NK-92 treated with Interleukin-12 subunit alpha and Interleukin-12 subunit beta, amount 100 ng/mL, for 24 hours (cell line): ENCODE measurements around the gene CLHC1.
"Not testable (repeated sequence)": the region's sequence is repeated elsewhere in the genome, so short reads cannot be mapped to it uniquely, and the experiment has no call there.

ENCODE experiments used
- DNase-seq: peaks from one replicate; lab custom pipeline; 2025; lab: John Stamatoyannopoulos, UW

Gene CLHC1

GRCh38 chr2:55232084-55232862 is at the start of gene CLHC1, which contains the start of gene RPS27A:
Gene CLHC1 (minus strand): TSS chr2:55232293. CDS start chr2:55222411, 9,882 bp downstream.
Gene RPS27A (plus strand): TSS chr2:55232688. CDS start chr2:55232825, 137 bp downstream.
- DNase-seq = peak; percentile 70

GRCh38 chr2:55280851-55281546 is 48.9 kb upstream of the CLHC1 start:
- not testable (repeated sequence) for DNase-seq

- not testable (repeated sequence) for DNase-seq
Measured at GRCh38 chr2:55279859-55280424, 47.8 kb upstream of the CLHC1 start.

- not testable (repeated sequence) for DNase-seq
Measured at GRCh38 chr2:55279214-55279835, 47.2 kb upstream of the CLHC1 start.

GRCh38 chr2:55277310-55277709 is 45.2 kb upstream of the CLHC1 start:
- DNase-seq = no peak

GRCh38 chr2:55274346-55274745 is 42.3 kb upstream of the CLHC1 start:
- DNase-seq = not testable (repeated sequence)

- no peak for DNase-seq
Measured at GRCh38 chr2:55269645-55269990, 37.5 kb upstream of the CLHC1 start.

- DNase-seq = peak; percentile 86
Measured at GRCh38 chr2:55268907-55269644, 37.0 kb upstream of the CLHC1 start, which contains the start of gene MTIF2. Gene MTIF2 (minus strand): TSS chr2:55269231. CDS start chr2:55263858, 5,373 bp downstream.

- no peak for DNase-seq
Measured at GRCh38 chr2:55268288-55268906, 36.3 kb upstream of the CLHC1 start.

- DNase-seq = not testable (repeated sequence)
Measured at GRCh38 chr2:55259586-55259985, 27.5 kb upstream of the CLHC1 start.

- no peak for DNase-seq
Measured at GRCh38 chr2:55252832-55253231, 20.7 kb upstream of the CLHC1 start.

- DNase-seq = no peak
Measured at GRCh38 chr2:55247025-55247424, 14.9 kb upstream of the CLHC1 start.

GRCh38 chr2:55245411-55245810 is 13.3 kb upstream of the CLHC1 start:
- no peak for DNase-seq

- no peak for DNase-seq
Measured at GRCh38 chr2:55242617-55243016, 10.5 kb upstream of the CLHC1 start.

- not testable (repeated sequence) for DNase-seq
Measured at GRCh38 chr2:55241582-55241981, 9.5 kb upstream of the CLHC1 start.

GRCh38 chr2:55239656-55240222 is 7.6 kb upstream of the CLHC1 start:
- no peak for DNase-seq

- no peak for DNase-seq
Measured at GRCh38 chr2:55236992-55237543, 5.0 kb upstream of the CLHC1 start.

GRCh38 chr2:55235724-55236538 is 3.8 kb upstream of the CLHC1 start:
- DNase-seq = no peak

- DNase-seq = no peak
Measured at GRCh38 chr2:55233658-55233940, 1.5 kb upstream of the CLHC1 start.
